DLD1 (cell line): ENCODE results near the gene POLR2M.

ENCODE experiments used
- in situ Hi-C: cut with HindIII; loops from 2 replicates; pipeline ENCODE4 v1.10.0; 2017; ENCODE audit warnings: low sequenced_read_pairs

The POLR2M gene

DNA sequence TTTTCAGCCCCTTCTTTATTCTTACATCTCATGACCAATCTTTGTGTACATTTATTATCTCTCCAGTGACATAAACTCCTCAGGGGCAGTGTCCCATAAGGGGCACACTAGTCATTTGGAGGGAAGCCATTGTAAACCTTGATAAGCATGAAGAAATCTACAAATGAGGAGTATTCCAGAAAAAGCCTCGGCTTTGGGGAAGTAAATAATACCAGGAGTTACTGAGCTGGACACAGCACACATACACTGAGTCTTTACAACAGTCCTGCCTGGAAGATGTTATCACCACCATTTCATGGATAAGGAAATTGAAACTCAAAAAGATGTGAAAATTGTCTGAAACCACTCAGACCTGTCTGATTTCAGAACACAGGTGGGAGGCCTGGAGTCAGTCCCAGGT is 15.4 kb upstream of the POLR2M start:
- in situ Hi-C loops, result no loop called here

DNA sequence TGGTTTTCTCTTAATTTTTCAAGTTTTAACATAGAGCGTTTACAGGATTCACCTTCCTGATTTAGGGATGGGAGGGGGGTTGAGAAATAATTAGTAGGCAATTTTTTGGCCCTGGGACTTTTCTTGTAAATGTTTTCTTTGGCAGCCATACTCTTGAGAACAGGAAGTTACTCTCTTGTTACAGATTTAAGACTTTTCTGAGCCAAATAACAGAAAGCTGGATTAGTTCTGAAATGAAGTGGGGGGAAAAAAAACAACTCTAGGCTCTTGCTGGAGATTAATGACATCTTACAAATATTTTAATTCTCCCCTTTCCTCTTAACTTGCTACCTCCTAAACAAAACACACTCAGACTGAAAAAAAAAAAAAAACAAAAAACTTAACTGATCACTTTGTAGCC is 13.8 kb upstream of the POLR2M start:
- in situ Hi-C loops, result no loop called here

GRCh38 chr15:57694279-57694678 is 12.2 kb upstream of the POLR2M start:
- in situ Hi-C loops, result no loop called here

DNA sequence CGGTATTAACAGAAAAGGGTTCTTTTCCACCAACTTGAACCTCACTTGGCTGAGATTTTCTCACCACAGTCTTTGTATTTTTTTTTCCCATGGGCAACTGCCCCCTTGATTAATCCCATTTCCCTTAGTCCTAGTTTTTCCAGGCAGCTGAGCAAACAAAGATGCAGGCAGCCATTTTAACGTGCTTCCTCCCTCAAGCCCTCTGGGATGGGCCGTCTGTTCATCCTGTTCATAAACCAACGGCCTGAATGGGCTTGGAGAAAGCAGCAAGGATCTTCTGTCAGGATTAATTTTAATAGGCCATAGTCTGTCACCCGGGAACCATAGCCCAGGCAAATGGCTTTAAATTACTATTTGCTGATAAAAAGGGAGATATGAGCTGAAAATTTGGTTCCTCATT is 10.4 kb upstream of the POLR2M start:
- in situ Hi-C loops, result no loop called here

GRCh38 chr15:57697588-57697987 is 8.9 kb upstream of the POLR2M start:
- in situ Hi-C loops, result no loop called here

GRCh38 chr15:57698243-57698642 is 8.3 kb upstream of the POLR2M start:
- in situ Hi-C loops, result no loop called here

- in situ Hi-C loops, result no loop called here
Observed at GRCh38 chr15:57698991-57699390, 7.5 kb upstream of the POLR2M start.

DNA sequence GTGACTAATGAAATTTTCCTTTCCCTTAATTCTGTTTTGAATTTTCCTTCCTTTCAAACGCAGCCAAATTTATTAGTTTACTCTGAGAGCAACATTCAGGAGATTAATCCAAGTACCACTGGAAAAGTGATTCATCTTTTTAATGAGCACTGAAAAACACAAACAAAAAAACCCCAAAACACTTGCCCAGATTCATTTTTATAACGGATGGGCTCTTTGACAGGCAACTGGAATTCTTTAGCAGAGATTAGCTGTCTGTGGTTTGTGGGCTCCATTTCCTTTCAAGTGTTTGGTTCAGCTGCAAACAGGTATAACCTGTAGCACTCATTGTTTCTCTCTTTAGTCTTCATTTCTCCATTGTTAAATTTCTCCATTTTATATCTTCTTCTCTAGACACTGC is 3.1 kb upstream of the POLR2M start:
- in situ Hi-C loops, result no loop called here

- in situ Hi-C loops, result no loop called here
Observed at GRCh38 chr15:57704441-57704840, 2.1 kb upstream of the POLR2M start.

DNA sequence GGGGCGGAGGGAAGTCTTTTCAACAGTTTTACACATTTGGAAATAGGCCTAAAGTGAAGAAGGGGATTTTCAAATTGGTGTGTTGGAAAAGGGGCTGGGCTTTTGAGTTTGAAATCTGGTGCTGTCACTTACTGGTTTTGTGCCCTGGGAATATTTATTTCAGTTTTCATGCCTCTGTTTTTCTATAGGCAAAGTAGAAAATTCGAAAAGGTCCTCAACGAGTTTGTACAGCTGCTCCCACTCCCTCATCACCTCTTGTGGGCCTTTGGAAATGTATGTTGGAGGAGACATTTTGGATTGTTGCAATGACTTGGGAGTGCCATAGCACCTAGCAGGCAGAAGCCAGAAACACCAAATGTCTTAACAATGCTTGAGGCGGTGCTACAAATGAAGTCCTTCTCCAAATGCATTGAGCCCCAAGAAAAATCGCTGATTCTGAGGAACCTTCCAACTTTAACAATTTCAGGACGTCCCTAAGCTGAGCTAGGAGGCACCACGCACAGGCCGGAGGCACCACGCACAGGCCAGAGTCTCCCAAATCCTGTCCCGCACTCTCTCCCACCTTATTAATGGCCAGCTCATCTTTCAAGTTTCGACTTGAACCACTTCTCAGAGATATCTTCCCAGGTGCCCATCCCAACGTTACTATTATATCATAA is 639 bp upstream of the POLR2M start:
- in situ Hi-C loops, result no loop called here

DNA sequence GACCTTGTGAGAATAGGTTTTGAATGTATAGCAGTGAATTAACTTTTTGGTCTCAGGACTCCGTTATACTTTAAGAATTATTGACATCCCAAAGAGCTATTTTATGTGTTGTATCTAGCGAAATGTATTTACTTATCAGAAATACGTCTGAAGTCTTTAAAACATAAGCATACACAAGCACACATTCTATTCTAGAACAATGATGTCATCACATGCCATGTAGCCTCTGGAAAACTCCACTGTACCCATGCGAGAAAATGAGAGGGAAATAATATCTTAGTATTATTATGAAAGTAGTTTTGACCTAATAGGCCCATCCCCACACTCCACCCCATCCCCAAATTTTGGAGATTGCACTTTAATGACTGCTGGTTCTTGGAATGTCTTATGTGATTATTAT is 1.5 kb downstream of the POLR2M start:
- in situ Hi-C loops, result no loop called here

DNA sequence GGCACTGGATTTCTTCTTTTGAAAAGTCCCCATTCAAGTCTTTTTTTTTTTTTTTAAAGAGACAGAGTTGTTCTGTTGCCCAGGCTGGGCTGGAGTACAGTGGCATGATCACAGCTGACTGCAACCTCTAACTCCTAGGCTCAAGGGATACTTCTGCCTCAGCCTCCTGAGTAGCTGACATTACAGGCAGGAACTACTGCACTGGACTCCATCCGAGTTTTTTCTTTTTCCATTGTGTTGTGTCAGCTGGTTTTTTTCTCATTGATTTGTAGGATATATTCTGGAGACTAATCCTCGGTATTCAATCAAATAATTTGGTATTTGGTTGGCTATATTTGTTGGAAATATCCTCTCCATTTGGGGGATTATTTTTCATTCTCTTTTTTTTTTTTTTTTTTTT is 11.8 kb downstream of the POLR2M start:
- in situ Hi-C loops, result no loop called here

DNA sequence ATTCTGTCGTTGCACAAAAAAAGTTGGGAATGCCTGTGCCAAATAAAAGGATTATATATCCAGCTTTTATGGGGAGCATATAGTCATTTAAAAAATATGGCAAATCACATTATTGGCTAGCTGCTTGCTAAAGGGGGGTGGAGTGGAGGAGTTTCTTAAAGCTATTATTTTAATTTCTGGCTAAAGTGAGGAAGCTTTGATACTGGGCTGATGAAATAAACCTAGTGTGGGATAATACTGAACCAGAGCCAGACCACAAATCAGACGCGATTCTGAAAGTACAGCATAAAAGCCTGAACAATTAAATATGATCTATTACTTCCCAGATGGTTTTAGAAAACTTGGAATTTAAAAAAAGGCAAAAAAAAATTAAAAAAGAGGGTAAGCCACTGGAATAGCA is 14.4 kb downstream of the POLR2M start:
- in situ Hi-C loops, result no loop called here

DNA sequence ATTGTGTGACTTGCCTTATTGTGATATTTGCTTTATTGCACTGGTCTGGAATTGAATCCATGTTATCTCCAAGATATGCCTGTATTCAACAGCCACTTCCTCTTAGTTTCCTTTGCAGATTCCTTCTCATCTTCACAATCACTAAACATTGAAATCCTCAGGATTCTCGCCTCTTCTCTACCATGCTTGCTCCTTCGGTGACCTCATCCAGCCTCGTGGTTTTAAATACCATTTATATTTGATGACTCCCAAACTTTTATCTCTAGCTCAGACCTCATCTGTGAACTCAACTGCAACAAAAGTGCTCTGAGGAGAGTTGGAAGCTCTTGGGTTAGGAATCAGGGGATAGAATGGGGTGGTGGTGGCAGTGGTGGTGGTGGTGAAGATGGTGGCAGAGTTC is 19.9 kb downstream of the POLR2M start:
- in situ Hi-C loops, result loop anchor here (25.0 kb wide), 1 partner anchor 336 kb away; the partner anchor contains the start of gene ALDH1A2

GRCh38 chr15:57727031-57727430 is 20.5 kb downstream of the POLR2M start:
- in situ Hi-C loops, result loop anchor here (25.0 kb wide), 1 partner anchor 335 kb away; the partner anchor contains the start of gene ALDH1A2

DNA sequence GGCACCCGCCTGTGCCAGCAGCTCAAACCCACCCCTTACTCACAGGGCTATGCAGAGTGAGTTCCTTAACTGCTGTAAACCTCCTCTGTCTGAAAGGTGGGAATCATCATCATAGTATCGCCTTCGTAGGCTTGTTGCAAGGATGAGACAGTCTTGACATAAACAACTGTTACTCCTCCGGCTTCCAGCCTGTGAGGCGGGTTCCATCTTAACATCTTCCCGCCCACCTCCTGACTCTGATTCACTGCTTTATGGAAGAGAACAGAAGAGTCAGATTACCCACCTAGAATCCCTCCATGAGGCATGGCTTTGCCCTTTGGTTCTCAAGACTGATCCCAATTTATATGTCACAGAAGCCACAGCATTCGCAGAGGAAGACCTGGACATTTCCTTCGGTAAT is 21.9 kb downstream of the POLR2M start:
- in situ Hi-C loops, result loop anchor here (25.0 kb wide), 1 partner anchor 334 kb away; the partner anchor contains the start of gene ALDH1A2

DNA sequence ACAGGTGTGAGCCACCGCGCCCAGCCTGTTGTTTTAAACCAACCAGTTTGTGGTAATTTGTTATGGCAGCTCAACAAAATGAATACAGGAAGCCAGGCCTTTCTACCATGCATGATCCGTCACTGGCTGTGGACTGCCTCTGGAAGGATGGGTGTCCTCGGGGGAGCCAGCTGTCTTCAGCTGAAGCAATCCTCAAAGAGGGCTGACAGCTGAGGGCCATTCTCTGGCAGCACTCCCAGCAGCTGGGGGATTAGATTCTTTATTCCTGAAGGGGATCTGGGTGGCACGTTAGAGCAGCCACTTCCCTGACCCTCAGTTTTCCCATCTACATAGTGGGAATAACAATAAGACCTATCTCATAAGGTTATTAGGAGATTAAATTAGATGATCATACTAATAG is 24.4 kb downstream of the POLR2M start:
- in situ Hi-C loops, result loop anchor here (25.0 kb wide), 1 partner anchor 331 kb away; the partner anchor contains the start of gene ALDH1A2

DNA sequence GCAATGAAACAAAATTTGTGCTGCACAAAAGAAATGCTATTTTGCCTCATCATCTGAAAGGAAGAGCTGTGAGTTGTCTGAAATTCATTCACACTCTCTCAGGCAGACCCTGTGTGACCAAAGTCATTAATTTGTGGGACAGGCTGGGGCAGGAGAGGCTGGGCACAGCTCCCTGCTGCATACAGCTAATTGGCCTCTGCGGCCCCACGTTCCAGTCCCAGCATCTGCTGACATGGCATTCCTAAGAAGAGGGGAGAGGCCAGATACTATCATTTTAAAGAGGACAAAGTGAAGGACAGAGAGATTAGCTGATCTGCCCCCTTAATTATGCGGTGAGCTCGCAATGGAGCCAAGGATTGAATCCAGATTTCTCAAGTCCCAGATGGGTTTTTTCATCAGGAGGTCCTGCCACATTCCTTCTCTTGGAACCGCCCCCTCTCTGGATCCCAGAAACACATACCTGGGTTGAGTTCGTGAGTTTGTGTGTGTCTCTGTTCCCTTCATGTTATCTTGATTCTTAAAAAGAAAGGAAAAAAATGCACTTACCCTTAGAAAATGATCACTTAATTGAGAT is 25.1 kb downstream of the POLR2M start:
- in situ Hi-C loops, result loop anchor here (25.0 kb wide), 1 partner anchor 331 kb away; the partner anchor contains the start of gene ALDH1A2

DNA sequence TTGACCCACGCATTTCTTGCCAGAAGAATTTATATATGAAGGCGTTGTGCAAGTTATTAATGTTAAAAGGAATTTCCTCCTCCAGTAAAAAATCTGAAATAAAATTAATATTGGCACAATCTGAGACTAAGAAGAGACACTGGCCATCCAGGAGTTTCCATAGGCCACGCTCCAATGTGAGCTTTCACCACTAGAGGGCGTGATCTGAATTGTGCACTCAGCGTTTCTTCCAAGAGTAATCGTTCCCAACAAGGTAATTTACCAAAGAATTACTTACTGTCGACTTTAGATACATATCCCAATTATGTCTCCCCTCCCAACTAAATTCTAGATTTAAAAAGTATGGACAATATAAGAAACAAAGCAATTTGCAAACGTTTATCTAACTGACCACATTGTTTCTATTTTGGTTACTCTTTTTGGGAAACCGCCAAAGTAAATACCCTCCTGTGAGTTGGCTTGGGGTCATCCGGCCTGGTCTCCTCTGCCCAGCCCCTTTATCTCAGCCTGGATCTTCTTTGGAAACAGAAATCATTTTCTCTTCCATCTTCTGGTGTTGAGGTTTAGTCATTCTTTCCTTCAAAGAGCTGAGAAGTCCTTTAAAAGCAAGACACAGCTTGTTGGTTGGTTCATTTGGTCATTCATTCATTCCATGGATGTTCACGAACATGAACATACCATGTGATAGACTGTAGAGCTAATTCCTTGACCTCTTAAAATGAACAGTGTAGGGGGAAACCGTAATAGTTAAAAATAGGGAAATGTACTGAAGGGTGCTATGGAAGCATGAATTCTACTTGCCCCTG is 26.2 kb downstream of the POLR2M start:
- in situ Hi-C loops, result loop anchor here (25.0 kb wide), 1 partner anchor 330 kb away; the partner anchor contains the start of gene ALDH1A2

- in situ Hi-C loops, result loop anchor here (25.0 kb wide), 1 partner anchor 327 kb away; the partner anchor contains the start of gene ALDH1A2
Observed at GRCh38 chr15:57734860-57735259, 28.3 kb downstream of the POLR2M start.

GRCh38 chr15:57735431-57735830 is 28.9 kb downstream of the POLR2M start:
- in situ Hi-C loops, result loop anchor here (25.0 kb wide), 1 partner anchor 327 kb away; the partner anchor contains the start of gene ALDH1A2
